Inferior parietal cortex (tissue), 1 donor: ENCODE measurements around the gene EPB41L1.

Experiments used
- DNase-seq: peaks from one replicate; pipeline ENCODE4 v3.0.0-alpha.2; 2016; ENCODE audit errors: extremely low spot score

Gene EPB41L1

GRCh38 chr20:36193977-36194712, 39.6 kb downstream of the EPB41L1 start:
- DNase-seq = no peak

- no peak for DNase-seq
These were observed 42.1 kb downstream of the EPB41L1 start for GRCh38 chr20:36196676-36197075.

- DNase-seq = no peak
These were observed 42.7 kb downstream of the EPB41L1 start for GRCh38 chr20:36197271-36197670.

GRCh38 chr20:36199345-36200257, 45.1 kb downstream of the EPB41L1 start:
- peak; percentile 92 for DNase-seq

GRCh38 chr20:36200451-36200850, 45.9 kb downstream of the EPB41L1 start:
- DNase-seq = no peak

GRCh38 chr20:36201198-36201597, 46.7 kb downstream of the EPB41L1 start:
- DNase-seq = no peak

- DNase-seq = peak; percentile 76
These were observed 48.4 kb downstream of the EPB41L1 start for GRCh38 chr20:36202891-36203338.

GRCh38 chr20:36203861-36204260, 49.3 kb downstream of the EPB41L1 start:
- DNase-seq = no peak

- DNase-seq = no peak
These were observed 50.5 kb downstream of the EPB41L1 start for GRCh38 chr20:36205026-36205425.

- DNase-seq = no peak
These were observed 51.5 kb downstream of the EPB41L1 start for GRCh38 chr20:36206068-36206467.

- no peak for DNase-seq
These were observed 52.1 kb downstream of the EPB41L1 start for GRCh38 chr20:36206641-36207040.

GRCh38 chr20:36207602-36208001, 53.1 kb downstream of the EPB41L1 start:
- no peak for DNase-seq

GRCh38 chr20:36208257-36208656, 53.7 kb downstream of the EPB41L1 start:
- no peak for DNase-seq

- no peak for DNase-seq
These were observed 56.0 kb downstream of the EPB41L1 start for GRCh38 chr20:36210436-36211021.

GRCh38 chr20:36213362-36213761, 58.8 kb downstream of the EPB41L1 start:
- DNase-seq = no peak

- no peak for DNase-seq
These were observed 60.2 kb downstream of the EPB41L1 start for GRCh38 chr20:36214684-36215256.

- DNase-seq = no peak
These were observed 61.2 kb downstream of the EPB41L1 start for GRCh38 chr20:36215778-36216177.

- DNase-seq = no peak
These were observed 61.9 kb downstream of the EPB41L1 start for GRCh38 chr20:36216314-36217025.

GRCh38 chr20:36217226-36217625, 62.7 kb downstream of the EPB41L1 start:
- no peak for DNase-seq

GRCh38 chr20:36218380-36219064, 64.0 kb downstream of the EPB41L1 start:
- no peak for DNase-seq
